Neural cell (in vitro differentiated cells): ENCODE data around the gene ANKS1B.

Experiments used
- TAF1 ChIP-seq: IDR thresholded peaks from 2 replicates; pipeline ENCODE4 v1.6.1; 2012; ENCODE audit warnings: low read depth
- TF ChIP-seq, protein P1 (sequence below): fragments of 450-650 bp; IDR thresholded peaks from 2 replicates; pipeline ENCODE4 v1.5.1; 2014; ENCODE audit warnings: antibody characterized with exemption, mild to moderate bottlenecking, moderate library complexity; ENCODE audit not compliant: poor library complexity, severe bottlenecking
- TF ChIP-seq, protein P2 (sequence below): IDR thresholded peaks from 2 replicates; pipeline ENCODE4 v1.6.1; 2012; ENCODE audit warnings: borderline replicate concordance

DNA sequence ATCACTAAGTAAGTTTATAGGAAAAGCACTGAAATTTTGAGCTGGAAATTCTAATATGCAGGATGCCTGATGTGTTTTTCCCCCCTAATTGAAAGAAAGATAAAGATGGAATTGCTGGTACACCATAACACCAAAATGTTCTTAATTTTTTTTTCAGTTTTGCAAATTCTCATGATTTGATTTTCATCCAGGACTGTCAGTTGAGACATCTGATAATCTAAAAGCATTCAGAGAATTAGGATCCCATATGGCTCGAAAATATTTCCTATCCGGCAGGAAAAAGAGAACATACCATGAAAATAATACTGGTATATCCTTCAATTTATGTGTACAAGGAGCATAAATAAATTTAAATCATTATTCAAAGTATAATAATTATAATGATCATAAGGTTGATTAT, 887.6 kb downstream of the ANKS1B start:
- no peak for TF ChIP-seq TAF1
- TF ChIP-seq, protein P1, sequence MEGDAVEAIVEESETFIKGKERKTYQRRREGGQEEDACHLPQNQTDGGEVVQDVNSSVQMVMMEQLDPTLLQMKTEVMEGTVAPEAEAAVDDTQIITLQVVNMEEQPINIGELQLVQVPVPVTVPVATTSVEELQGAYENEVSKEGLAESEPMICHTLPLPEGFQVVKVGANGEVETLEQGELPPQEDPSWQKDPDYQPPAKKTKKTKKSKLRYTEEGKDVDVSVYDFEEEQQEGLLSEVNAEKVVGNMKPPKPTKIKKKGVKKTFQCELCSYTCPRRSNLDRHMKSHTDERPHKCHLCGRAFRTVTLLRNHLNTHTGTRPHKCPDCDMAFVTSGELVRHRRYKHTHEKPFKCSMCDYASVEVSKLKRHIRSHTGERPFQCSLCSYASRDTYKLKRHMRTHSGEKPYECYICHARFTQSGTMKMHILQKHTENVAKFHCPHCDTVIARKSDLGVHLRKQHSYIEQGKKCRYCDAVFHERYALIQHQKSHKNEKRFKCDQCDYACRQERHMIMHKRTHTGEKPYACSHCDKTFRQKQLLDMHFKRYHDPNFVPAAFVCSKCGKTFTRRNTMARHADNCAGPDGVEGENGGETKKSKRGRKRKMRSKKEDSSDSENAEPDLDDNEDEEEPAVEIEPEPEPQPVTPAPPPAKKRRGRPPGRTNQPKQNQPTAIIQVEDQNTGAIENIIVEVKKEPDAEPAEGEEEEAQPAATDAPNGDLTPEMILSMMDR = no peak
- TF ChIP-seq, protein P2, sequence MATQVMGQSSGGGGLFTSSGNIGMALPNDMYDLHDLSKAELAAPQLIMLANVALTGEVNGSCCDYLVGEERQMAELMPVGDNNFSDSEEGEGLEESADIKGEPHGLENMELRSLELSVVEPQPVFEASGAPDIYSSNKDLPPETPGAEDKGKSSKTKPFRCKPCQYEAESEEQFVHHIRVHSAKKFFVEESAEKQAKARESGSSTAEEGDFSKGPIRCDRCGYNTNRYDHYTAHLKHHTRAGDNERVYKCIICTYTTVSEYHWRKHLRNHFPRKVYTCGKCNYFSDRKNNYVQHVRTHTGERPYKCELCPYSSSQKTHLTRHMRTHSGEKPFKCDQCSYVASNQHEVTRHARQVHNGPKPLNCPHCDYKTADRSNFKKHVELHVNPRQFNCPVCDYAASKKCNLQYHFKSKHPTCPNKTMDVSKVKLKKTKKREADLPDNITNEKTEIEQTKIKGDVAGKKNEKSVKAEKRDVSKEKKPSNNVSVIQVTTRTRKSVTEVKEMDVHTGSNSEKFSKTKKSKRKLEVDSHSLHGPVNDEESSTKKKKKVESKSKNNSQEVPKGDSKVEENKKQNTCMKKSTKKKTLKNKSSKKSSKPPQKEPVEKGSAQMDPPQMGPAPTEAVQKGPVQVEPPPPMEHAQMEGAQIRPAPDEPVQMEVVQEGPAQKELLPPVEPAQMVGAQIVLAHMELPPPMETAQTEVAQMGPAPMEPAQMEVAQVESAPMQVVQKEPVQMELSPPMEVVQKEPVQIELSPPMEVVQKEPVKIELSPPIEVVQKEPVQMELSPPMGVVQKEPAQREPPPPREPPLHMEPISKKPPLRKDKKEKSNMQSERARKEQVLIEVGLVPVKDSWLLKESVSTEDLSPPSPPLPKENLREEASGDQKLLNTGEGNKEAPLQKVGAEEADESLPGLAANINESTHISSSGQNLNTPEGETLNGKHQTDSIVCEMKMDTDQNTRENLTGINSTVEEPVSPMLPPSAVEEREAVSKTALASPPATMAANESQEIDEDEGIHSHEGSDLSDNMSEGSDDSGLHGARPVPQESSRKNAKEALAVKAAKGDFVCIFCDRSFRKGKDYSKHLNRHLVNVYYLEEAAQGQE = no peak
